Retina (tissue), 1 donor: Measurements from ENCODE around the gene VARS1.

Experiments
- DNase-seq: peaks from one replicate; pipeline ENCODE4 v3.0.0-alpha.2; 2016

VARS1 gene

GRCh38 chr6:31769684-31770371, 25.7 kb downstream of the VARS1 start:
- peak; percentile 29 for DNase-seq

GRCh38 chr6:31768363-31769257, 26.9 kb downstream of the VARS1 start:
- DNase-seq = no peak

- no peak for DNase-seq
Observed at GRCh38 chr6:31767096-31767645, 28.4 kb downstream of the VARS1 start.

GRCh38 chr6:31765910-31766794, 29.4 kb downstream of the VARS1 start:
- DNase-seq = peak; percentile 79

GRCh38 chr6:31765559-31765909, 30.0 kb downstream of the VARS1 start:
- no peak for DNase-seq

- DNase-seq = no peak
Observed at GRCh38 chr6:31764198-31764597, 31.4 kb downstream of the VARS1 start.

GRCh38 chr6:31763619-31763940, 32.0 kb downstream of the VARS1 start:
- peak; percentile 84 for DNase-seq

GRCh38 chr6:31762878-31763618, 32.5 kb downstream of the VARS1 start:
- DNase-seq = no peak

- no peak for DNase-seq
Observed at GRCh38 chr6:31762356-31762755, 33.2 kb downstream of the VARS1 start, which contains the start of gene SAPCD1. Gene SAPCD1 (plus strand): TSS chr6:31762656. CDS start chr6:31763055, 399 bp downstream.

- DNase-seq = no peak
Observed at GRCh38 chr6:31761343-31761742, 34.2 kb downstream of the VARS1 start.

- no peak for DNase-seq
Observed at GRCh38 chr6:31760790-31761189, 34.8 kb downstream of the VARS1 start.

- DNase-seq = no peak
Observed at GRCh38 chr6:31758281-31758680, 37.3 kb downstream of the VARS1 start.

- no peak for DNase-seq
Observed at GRCh38 chr6:31752739-31753319, 42.7 kb downstream of the VARS1 start.

- no peak for DNase-seq
Observed at GRCh38 chr6:31750411-31751022, 45.0 kb downstream of the VARS1 start.

- DNase-seq = no peak
Observed at GRCh38 chr6:31749301-31750036, 46.1 kb downstream of the VARS1 start.
